ENCODE results near the gene EEF1AKMT1. TPM values are rescaled to one million over a fixed set of nuclear protein-coding genes. Genes with fewer than 3 reads are reported as not detected.
A peak's percentile ranks its signal among the peaks of the same experiment; 100 is the strongest.

Gene EEF1AKMT1
- polyA plus RNA-seq, 3 donors from 2014 or later = 8.1 to 14.3 (median 10.8) TPM

GRCh38 chr13:20721454-20722357, 52.1 kb downstream of the EEF1AKMT1 start:
- no peak for DNase-seq
- Mint-ChIP-seq H3K36me3 (peaks cover 0 to 4% (median 0%) of the 10 kb centered on the region in 3 donors), H3K27ac (no peak overlapping the region), H3K27me3 (ENCODE audit: low read depth in 3 of 3) (peaks cover 4 to 6% (median 4%) of the 10 kb centered on the region in 3 donors), H3K4me1 (peaks cover 0 to 2% of the 10 kb centered on the region in 2 donors), H3K4me3 (peak overlapping the region in 1 of 5 donors; percentile 13), H3K9me3 (no peaks in the 10 kb centered on the region)

DNA sequence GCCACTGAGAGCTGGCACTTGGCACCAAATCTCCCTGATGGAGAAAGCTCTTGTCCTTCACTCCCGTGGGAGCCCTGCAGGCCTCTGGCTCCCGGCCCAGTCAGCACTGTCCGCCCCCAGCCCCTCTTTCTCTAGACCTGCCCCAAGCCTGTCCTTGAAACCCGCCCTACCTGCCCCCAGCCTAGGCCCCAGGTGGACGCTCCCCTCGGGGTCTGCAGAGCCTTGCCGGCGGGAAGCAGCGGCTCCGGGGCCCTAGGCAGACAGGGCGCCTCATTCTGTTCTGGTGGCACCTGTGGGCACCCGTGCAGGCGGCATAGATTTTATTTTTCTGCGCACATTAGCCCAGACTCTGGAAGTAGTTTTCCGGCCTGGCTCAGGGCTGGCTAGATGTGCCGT, 52.7 kb downstream of the EEF1AKMT1 start:
- no peak overlapping the region for H3K27ac Mint-ChIP-seq
- peaks cover 0 to 2% of the 10 kb centered on the region in 2 donors for H3K4me1 Mint-ChIP-seq
- no peaks in the 10 kb centered on the region for H3K9me3 Mint-ChIP-seq
- no peaks in the 10 kb centered on the region for H3K36me3 Mint-ChIP-seq
- H3K4me3 Mint-ChIP-seq = no peak overlapping the region
- H3K27me3 Mint-ChIP-seq (ENCODE audit: low read depth in 3 of 3) = peaks cover 4 to 6% (median 4%) of the 10 kb centered on the region in 3 donors
- no peak for DNase-seq

GRCh38 chr13:20720499-20720898, 53.3 kb downstream of the EEF1AKMT1 start:
- no peak overlapping the region for H3K27ac Mint-ChIP-seq
- no peaks in the 10 kb centered on the region for H3K9me3 Mint-ChIP-seq
- H3K27me3 Mint-ChIP-seq (ENCODE audit: low read depth in 3 of 3) = peaks cover 4% of the 10 kb centered on the region in 3 donors
- no peak for DNase-seq
- H3K4me3 Mint-ChIP-seq = no peak overlapping the region
- peaks cover 0 to 2% of the 10 kb centered on the region in 2 donors for H3K4me1 Mint-ChIP-seq
- H3K36me3 Mint-ChIP-seq = no peaks in the 10 kb centered on the region

GRCh38 chr13:20719783-20720182, 54.0 kb downstream of the EEF1AKMT1 start:
- Mint-ChIP-seq H3K4me1 (peaks cover 0 to 2% of the 10 kb centered on the region in 2 donors), H3K36me3 (no peaks in the 10 kb centered on the region), H3K27ac (no peak overlapping the region), H3K4me3 (no peak overlapping the region), H3K9me3 (no peaks in the 10 kb centered on the region), H3K27me3 (ENCODE audit: low read depth in 3 of 3) (peaks cover 4 to 6% (median 4%) of the 10 kb centered on the region in 3 donors)
- DNase-seq = no peak

GRCh38 chr13:20718958-20719566, 54.7 kb downstream of the EEF1AKMT1 start:
- DNase-seq = no peak
- Mint-ChIP-seq H3K9me3 (no peaks in the 10 kb centered on the region), H3K27ac (no peak overlapping the region), H3K4me3 (no peak overlapping the region), H3K4me1 (peaks cover 0 to 2% of the 10 kb centered on the region in 2 donors), H3K36me3 (no peaks in the 10 kb centered on the region), H3K27me3 (ENCODE audit: low read depth in 3 of 3) (peaks cover 4 to 9% (median 4%) of the 10 kb centered on the region in 3 donors)

- no peak for DNase-seq
- H3K4me1 Mint-ChIP-seq = peaks cover 3 to 7% of the 10 kb centered on the region in 2 donors
These were observed 55.9 kb downstream of the EEF1AKMT1 start for GRCh38 chr13:20717581-20718542.

DNA sequence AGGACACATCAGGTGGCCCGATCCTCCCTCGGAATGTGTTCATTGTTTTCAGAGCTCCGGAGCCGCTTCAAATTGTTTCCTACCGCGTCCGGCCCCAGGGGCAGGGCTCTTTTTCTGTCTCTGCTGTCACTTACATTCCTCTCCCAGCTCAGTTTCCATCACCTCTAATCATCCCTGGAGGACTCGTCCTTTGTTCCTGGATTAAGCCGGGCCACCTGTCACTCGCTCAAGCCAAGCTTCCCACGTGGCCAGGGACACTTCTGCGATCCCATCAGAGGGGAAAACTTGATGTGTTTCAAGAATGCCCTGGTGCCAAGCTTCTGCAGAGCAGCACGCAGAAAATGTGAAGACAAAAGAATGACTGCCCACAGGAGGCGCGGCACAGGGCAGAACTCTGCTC, 56.8 kb downstream of the EEF1AKMT1 start:
- Mint-ChIP-seq H3K27me3 (ENCODE audit: low read depth in 3 of 3) (peaks cover 6 to 12% (median 7%) of the 10 kb centered on the region in 3 donors), H3K27ac (no peak overlapping the region), H3K9me3 (no peaks in the 10 kb centered on the region), H3K4me1 (peaks cover 5 to 12% of the 10 kb centered on the region in 2 donors), H3K4me3 (no peak overlapping the region), H3K36me3 (no peaks in the 10 kb centered on the region)
- DNase-seq = no peak

More at GRCh38 chr13:20717581-20718542, 55.9 kb downstream of the EEF1AKMT1 start:
- H3K4me3 Mint-ChIP-seq = no peak overlapping the region
- H3K27ac Mint-ChIP-seq = no peak overlapping the region
- no peaks in the 10 kb centered on the region for H3K36me3 Mint-ChIP-seq
- H3K9me3 Mint-ChIP-seq = no peaks in the 10 kb centered on the region
- H3K27me3 Mint-ChIP-seq (ENCODE audit: low read depth in 3 of 3) = peaks cover 7 to 11% (median 8%) of the 10 kb centered on the region in 3 donors

DNA sequence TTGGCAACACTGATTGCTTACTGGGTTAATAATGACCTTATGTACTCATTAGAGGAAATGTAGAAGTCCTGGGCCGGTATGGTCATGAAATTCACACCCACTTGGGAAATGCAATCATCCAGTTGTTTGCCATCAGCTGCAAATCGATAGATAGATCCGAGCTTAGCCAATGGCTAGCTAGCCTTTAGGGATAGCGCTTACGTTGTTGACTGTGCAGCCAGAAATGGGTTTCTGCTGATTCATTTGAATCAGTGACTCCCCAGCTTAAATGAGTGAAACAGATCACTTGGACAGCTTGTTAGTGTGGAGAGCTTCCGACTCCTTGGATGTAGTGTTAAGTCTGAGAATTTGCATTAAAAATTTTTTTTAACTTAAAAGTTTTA, 58.4 kb downstream of the EEF1AKMT1 start:
- Mint-ChIP-seq H3K4me3 (no peak overlapping the region), H3K4me1 (peaks cover 3 to 12% of the 10 kb centered on the region in 2 donors), H3K27ac (no peak overlapping the region), H3K9me3 (no peaks in the 10 kb centered on the region), H3K27me3 (ENCODE audit: low read depth in 3 of 3) (peaks cover 3 to 8% (median 5%) of the 10 kb centered on the region in 3 donors), H3K36me3 (no peaks in the 10 kb centered on the region)
- no peak for DNase-seq

DNA sequence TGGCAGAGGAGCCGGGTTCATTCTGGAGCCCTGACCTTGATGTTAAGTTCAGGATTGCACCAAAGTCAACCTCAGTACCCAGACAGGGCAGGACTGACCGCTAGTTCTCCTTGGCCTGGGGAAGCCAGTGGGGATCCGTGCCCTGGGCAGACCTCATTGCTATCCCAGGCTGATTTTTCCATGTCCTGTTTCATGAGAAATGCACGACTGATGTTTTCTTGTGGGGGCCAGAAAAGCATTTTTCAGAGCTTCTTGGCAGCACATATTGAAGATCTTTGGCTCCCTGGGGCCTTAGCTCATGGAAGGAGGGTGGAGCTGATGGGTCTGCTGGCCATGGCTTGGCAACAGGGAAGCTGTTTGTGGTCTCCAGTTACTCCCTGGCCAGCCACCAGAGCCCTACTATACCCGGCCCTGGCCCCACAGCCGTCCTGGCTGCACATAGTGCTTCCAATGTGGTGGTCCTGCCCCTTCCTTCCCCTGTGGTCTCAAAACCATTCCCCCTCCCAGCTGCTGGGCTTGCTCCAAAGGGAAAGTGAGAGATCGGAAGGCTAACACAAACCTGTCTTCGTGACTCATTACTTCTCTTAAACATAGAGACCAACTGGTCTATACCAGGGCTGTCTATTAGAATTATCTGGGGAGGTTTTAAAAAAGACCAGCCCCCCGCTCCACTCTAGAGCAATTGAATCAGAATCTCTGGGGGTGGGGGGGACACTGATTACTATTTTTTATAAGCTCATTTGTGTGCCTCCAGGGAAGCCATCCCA, 59.0 kb downstream of the EEF1AKMT1 start:
- Mint-ChIP-seq H3K27me3 (ENCODE audit: low read depth in 3 of 3) (peaks cover 3 to 8% (median 5%) of the 10 kb centered on the region in 3 donors), H3K27ac (no peak overlapping the region), H3K4me3 (no peak overlapping the region), H3K9me3 (no peaks in the 10 kb centered on the region), H3K36me3 (no peaks in the 10 kb centered on the region), H3K4me1 (peaks cover 3 to 12% of the 10 kb centered on the region in 2 donors)
- DNase-seq = no peak

- no peaks in the 10 kb centered on the region for H3K9me3 Mint-ChIP-seq
- no peak for DNase-seq
- peaks cover 3 to 8% (median 5%) of the 10 kb centered on the region in 3 donors for H3K27me3 Mint-ChIP-seq (ENCODE audit: low read depth in 3 of 3)
- H3K4me3 Mint-ChIP-seq = no peak overlapping the region
- H3K4me1 Mint-ChIP-seq = peaks cover 3 to 12% of the 10 kb centered on the region in 2 donors
- H3K36me3 Mint-ChIP-seq = no peaks in the 10 kb centered on the region
- H3K27ac Mint-ChIP-seq = no peak overlapping the region
These were observed 59.6 kb downstream of the EEF1AKMT1 start for GRCh38 chr13:20714161-20714560.

DNA sequence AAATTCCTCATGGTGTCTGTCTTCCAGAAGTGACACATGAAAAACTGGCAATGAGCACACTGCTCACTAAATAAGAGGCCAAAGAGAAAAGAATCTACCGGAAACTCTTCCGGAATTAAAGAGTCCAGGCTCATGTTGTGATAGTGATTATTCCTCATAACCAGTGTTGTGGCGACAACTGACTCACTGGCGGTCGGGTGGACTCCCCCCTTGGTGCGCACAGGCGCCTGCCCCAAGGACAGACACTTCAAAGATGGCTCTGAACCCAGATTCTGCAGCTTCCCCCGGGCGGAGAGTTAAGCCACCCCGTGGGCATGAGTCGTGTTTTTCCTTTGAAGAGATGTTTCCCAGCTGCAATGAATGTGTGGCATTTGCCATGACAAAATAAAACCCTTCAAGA, 60.0 kb downstream of the EEF1AKMT1 start:
- DNase-seq = no peak
- peaks cover 5 to 8% (median 5%) of the 10 kb centered on the region in 3 donors for H3K27me3 Mint-ChIP-seq (ENCODE audit: low read depth in 3 of 3)
- no peaks in the 10 kb centered on the region for H3K9me3 Mint-ChIP-seq
- no peaks in the 10 kb centered on the region for H3K36me3 Mint-ChIP-seq
- no peak overlapping the region for H3K4me3 Mint-ChIP-seq
- no peak overlapping the region for H3K27ac Mint-ChIP-seq
- H3K4me1 Mint-ChIP-seq = peaks cover 3 to 12% of the 10 kb centered on the region in 2 donors

DNA sequence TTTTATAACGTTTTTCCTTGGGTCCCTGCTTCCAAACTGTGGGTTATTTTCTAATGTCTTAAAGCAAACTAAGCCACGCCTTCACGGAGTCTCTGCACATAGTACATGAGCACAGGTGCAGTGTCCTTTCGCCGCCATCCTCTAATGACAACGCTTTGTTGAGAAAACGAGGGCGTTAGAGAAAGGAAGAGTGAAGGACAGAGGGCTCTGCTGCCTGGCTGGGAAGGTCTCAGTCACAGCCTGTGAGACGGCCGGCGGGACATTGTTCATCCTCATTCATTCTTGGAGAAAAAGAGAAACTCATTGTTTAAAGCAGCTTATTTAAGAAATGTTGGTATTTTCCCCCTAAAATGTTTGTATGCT, 60.8 kb downstream of the EEF1AKMT1 start:
- Mint-ChIP-seq H3K27ac (no peak overlapping the region), H3K9me3 (no peaks in the 10 kb centered on the region), H3K27me3 (ENCODE audit: low read depth in 3 of 3) (peaks cover 5 to 8% (median 5%) of the 10 kb centered on the region in 3 donors), H3K4me1 (peaks cover 3 to 12% of the 10 kb centered on the region in 2 donors), H3K36me3 (no peaks in the 10 kb centered on the region), H3K4me3 (peak overlapping the region in 2 of 5 donors; percentile 23 to 26)
- no peak for DNase-seq

All from immature natural killer cell (primary cell).